Calu3 (cell line): Measurements from ENCODE around the gene KPNA2. TPM values are rescaled to one million over a fixed set of nuclear protein-coding genes. Genes with fewer than 3 reads are reported as not detected.
"Not testable (repeated sequence)": the region's sequence is repeated elsewhere in the genome, so short reads cannot be mapped to it uniquely, and the experiment has no call there.

Experiments
- BruUV-seq: library from RNA; stranded (reverse); fragments of 400-500 nt; replicated peaks from 2 replicates; lab custom pipeline; 2021; lab: Mats Ljungman, UMichigan
- CTCF ChIA-PET: fragments of 300-600 bp; sonication (Branson Sonifier 250); formaldehyde crosslinking; loops from one replicate; lab custom pipeline; 2022; ENCODE audit warnings: antibody characterized with exemption; lab: Charles Lee
- DNase-seq: peaks from one replicate; pipeline ENCODE4 v3.0.0; 2022
- H3K27ac Mint-ChIP-seq: one replicate; pipeline ENCODE4 v1.8.0; 2022; ENCODE audit warnings: mixed read lengths; ENCODE audit not compliant: unreplicated experiment
- H3K27me3 Mint-ChIP-seq: one replicate; pipeline ENCODE4 v1.8.0; 2022; ENCODE audit warnings: mixed read lengths; ENCODE audit not compliant: unreplicated experiment
- H3K36me3 Mint-ChIP-seq: one replicate; pipeline ENCODE4 v1.8.0; 2022; ENCODE audit warnings: mild to moderate bottlenecking, moderate library complexity, mixed read lengths; ENCODE audit not compliant: insufficient read depth, unreplicated experiment
- H3K4me1 Mint-ChIP-seq: one replicate; pipeline ENCODE4 v1.8.0; 2022; ENCODE audit warnings: mild to moderate bottlenecking, low read depth, mixed read lengths; ENCODE audit not compliant: unreplicated experiment
- H3K4me3 Mint-ChIP-seq: one replicate; pipeline ENCODE4 v1.8.0; 2022; ENCODE audit warnings: mild to moderate bottlenecking, low read depth, moderate library complexity, mixed read lengths; ENCODE audit not compliant: unreplicated experiment
- H3K9me3 Mint-ChIP-seq: one replicate; pipeline ENCODE4 v1.8.0; 2022; ENCODE audit warnings: low read depth, mixed read lengths; ENCODE audit not compliant: unreplicated experiment
- intact Hi-C: fragments of 100-400 bp; cut with micrococcal nuclease; formaldehyde crosslinking; loops from one replicate; pipeline ENCODE4 v1.10.0; 2022; ENCODE audit not compliant: unreplicated experiment
- total RNA-seq: library from RNA; stranded (reverse); gene quantifications from 2 replicates; pipeline ENCODE4 v1.2.3, GENCODE V29; 2022
- TF ChIP-seq, protein P1 (sequence below): fragments of 200-600 bp; IDR thresholded peaks from one replicate; pipeline ENCODE4 v1.8.0; 2022; ENCODE audit warnings: antibody characterized with exemption; ENCODE audit not compliant: unreplicated experiment

KPNA2 gene
- total RNA-seq, 1 experiment from 2014 or later, result 209 TPM

- intact Hi-C loops, result no loop called here
- H3K27me3 Mint-ChIP-seq, result no peaks in the 10 kb centered on the region
- BruUV-seq, result no TSS peak
- CTCF ChIA-PET, result interaction anchor here (0.6 to 1.0 kb wide), 4 partner anchors 11 to 246 kb away, joined by 3 to 7 read pairs (median 4); no protein-coding TSS in a partner anchor
- peaks cover 13% of the 10 kb centered on the region for H3K4me1 Mint-ChIP-seq
- DNase-seq, result peak; percentile 94
- H3K9me3 Mint-ChIP-seq, result no peaks in the 10 kb centered on the region
- peak overlapping the region; percentile 95 for H3K27ac Mint-ChIP-seq
- peaks cover 48% of the 10 kb centered on the region for H3K36me3 Mint-ChIP-seq
- TF ChIP-seq, protein P1, sequence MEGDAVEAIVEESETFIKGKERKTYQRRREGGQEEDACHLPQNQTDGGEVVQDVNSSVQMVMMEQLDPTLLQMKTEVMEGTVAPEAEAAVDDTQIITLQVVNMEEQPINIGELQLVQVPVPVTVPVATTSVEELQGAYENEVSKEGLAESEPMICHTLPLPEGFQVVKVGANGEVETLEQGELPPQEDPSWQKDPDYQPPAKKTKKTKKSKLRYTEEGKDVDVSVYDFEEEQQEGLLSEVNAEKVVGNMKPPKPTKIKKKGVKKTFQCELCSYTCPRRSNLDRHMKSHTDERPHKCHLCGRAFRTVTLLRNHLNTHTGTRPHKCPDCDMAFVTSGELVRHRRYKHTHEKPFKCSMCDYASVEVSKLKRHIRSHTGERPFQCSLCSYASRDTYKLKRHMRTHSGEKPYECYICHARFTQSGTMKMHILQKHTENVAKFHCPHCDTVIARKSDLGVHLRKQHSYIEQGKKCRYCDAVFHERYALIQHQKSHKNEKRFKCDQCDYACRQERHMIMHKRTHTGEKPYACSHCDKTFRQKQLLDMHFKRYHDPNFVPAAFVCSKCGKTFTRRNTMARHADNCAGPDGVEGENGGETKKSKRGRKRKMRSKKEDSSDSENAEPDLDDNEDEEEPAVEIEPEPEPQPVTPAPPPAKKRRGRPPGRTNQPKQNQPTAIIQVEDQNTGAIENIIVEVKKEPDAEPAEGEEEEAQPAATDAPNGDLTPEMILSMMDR, result no peak
- peak overlapping the region; percentile 90 for H3K4me3 Mint-ChIP-seq
Observed at GRCh38 chr17:68035131-68035522, 408 bp upstream of the KPNA2 start.

- no peak for DNase-seq
- Mint-ChIP-seq H3K4me1 (peaks cover 13% of the 10 kb centered on the region), H3K4me3 (peak overlapping the region; percentile 90), H3K27me3 (no peaks in the 10 kb centered on the region), H3K27ac (peak overlapping the region; percentile 95), H3K9me3 (no peaks in the 10 kb centered on the region), H3K36me3 (peaks cover 62% of the 10 kb centered on the region)
- TF ChIP-seq, protein P1, result no peak
- CTCF ChIA-PET, result no interaction called here
- BruUV-seq, result TSS peak; percentile 61
- intact Hi-C loops, result no loop called here
Observed at GRCh38 chr17:68036304-68037147, 991 bp downstream of the KPNA2 start.

GRCh38 chr17:68047153-68047846 lies 11.8 kb downstream of the KPNA2 start:
- H3K36me3 Mint-ChIP-seq, result peaks cover 37% of the 10 kb centered on the region
- H3K9me3 Mint-ChIP-seq, result no peaks in the 10 kb centered on the region
- no peak overlapping the region for H3K4me3 Mint-ChIP-seq
- CTCF ChIA-PET, result interaction anchor here (0.6 kb wide), 1 partner anchor 315 kb away, joined by 4 read pairs; no protein-coding TSS in a partner anchor
- TF ChIP-seq, protein P1, result no peak
- no peak overlapping the region for H3K27ac Mint-ChIP-seq
- DNase-seq, result no peak
- H3K27me3 Mint-ChIP-seq, result no peaks in the 10 kb centered on the region
- BruUV-seq, result no TSS peak
- H3K4me1 Mint-ChIP-seq, result no peaks in the 10 kb centered on the region
- intact Hi-C loops, result no loop called here

DNA sequence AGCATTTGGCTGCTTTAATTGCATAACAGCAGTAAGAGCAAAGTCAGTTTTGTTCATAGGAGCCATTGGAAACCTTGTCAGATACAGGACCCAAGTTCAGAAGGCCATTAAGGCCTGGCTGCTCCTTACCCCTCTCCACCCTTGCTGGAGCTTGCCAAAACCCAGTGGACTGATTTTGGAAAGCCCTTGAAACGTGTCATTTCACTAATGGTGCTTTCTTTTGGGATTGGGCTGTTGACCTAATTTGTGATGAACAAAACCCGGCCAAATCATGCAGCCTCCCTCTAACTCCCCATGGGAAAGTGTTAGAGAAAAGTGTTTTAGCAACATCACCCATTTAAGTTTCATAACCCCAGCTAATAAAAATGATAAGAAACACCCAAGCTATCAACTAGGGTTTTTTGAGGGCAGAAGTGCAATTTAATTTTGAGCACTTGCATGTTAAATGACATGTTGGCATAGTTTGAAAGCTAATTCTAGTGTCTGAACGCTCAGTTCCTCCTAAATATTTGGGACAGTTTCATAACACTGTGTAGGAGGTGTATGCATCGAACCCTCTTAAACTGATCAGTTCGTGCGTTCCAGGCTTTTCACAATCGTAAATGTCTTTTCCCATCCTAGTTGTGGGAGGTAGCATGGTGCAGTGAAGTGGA lies 12.5 kb downstream of the KPNA2 start:
- BruUV-seq, intact Hi-C loops, CTCF ChIA-PET, H3K27me3 Mint-ChIP-seq, H3K27ac Mint-ChIP-seq, H3K9me3 Mint-ChIP-seq, H3K4me1 Mint-ChIP-seq, H3K4me3 Mint-ChIP-seq, DNase-seq: not testable (repeated sequence)
- H3K36me3 Mint-ChIP-seq, result peaks cover 30% of the 10 kb centered on the region
